ENCODE measurements around the gene SMYD3.
"Not testable (repeated sequence)": the region's sequence is repeated elsewhere in the genome, so short reads cannot be mapped to it uniquely, and the experiment has no call there.

Gene SMYD3

DNA sequence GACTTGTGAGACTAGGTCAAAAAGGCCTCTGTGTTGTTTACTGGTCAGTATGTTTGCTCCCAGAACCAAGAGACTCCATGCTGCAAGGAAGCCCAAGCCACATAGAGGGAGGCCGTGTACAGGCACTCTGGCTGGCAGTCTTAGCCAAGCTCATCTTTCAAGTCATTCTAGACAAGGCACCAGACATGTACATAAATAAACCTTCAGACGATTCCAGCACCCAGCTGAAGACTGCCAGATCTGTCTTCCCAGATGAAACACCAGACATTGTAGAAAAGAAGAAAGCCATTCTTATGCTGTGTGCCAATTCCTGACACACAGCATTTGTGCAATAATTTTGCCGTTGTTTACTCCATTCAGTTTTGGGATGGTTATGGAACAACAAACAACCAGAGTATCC lies 756.8 kb downstream of the SMYD3 start:
- DNase-seq (ENCODE audit: insufficient read length, low spot score), result no peak
- TF ChIP-seq, protein P1, sequence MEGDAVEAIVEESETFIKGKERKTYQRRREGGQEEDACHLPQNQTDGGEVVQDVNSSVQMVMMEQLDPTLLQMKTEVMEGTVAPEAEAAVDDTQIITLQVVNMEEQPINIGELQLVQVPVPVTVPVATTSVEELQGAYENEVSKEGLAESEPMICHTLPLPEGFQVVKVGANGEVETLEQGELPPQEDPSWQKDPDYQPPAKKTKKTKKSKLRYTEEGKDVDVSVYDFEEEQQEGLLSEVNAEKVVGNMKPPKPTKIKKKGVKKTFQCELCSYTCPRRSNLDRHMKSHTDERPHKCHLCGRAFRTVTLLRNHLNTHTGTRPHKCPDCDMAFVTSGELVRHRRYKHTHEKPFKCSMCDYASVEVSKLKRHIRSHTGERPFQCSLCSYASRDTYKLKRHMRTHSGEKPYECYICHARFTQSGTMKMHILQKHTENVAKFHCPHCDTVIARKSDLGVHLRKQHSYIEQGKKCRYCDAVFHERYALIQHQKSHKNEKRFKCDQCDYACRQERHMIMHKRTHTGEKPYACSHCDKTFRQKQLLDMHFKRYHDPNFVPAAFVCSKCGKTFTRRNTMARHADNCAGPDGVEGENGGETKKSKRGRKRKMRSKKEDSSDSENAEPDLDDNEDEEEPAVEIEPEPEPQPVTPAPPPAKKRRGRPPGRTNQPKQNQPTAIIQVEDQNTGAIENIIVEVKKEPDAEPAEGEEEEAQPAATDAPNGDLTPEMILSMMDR (IDR thresholded peaks at IDR 0.05; ENCODE audit: insufficient read depth, missing control alignments), result no peak
- FAIRE-seq, result no peak

DNA sequence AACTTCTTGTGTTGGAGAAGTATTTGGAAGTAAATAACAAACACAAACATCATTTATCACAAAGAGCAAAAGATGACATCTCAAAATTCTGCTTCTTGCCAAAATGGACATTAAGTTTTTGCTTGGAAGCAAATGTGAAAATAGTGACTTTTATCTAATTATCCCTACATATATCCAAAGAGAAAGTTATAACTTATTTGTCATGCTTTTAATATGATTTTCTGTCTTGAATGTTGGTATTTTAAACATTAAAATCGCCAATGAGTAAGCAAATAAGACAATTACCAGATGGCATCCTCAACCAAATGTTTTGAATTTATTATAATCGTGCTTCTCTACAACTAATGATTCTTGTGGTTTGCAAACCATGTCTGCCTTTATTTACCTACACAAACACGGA lies 758.0 kb downstream of the SMYD3 start:
- no peak for FAIRE-seq
- TF ChIP-seq, protein P1 (IDR thresholded peaks at IDR 0.05; ENCODE audit: insufficient read depth, missing control alignments), result no peak
- DNase-seq (ENCODE audit: insufficient read length, low spot score), result no peak

DNA sequence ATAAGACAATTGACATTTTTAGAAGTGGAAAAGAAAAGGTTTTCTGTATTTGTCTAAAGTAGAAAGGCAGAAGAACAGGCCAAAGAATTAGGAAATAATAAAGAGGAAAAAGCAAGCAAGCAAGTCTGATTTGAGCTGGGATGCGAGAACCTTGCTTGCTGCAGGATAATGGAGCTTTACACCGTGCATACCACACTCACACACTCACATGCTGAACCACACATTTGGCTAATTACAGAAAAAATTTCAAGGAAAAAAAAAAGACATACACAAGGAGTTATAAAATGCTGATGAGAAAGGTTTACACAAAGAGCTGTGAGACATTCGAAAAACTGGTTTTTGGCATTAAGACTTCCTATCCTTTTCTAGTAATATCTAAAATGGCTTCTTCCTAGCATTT lies 758.4 kb downstream of the SMYD3 start:
- FAIRE-seq, result no peak
- TF ChIP-seq, protein P1 (IDR thresholded peaks at IDR 0.05; ENCODE audit: insufficient read depth, missing control alignments), result no peak
- no peak for DNase-seq (ENCODE audit: insufficient read length, low spot score)

DNA sequence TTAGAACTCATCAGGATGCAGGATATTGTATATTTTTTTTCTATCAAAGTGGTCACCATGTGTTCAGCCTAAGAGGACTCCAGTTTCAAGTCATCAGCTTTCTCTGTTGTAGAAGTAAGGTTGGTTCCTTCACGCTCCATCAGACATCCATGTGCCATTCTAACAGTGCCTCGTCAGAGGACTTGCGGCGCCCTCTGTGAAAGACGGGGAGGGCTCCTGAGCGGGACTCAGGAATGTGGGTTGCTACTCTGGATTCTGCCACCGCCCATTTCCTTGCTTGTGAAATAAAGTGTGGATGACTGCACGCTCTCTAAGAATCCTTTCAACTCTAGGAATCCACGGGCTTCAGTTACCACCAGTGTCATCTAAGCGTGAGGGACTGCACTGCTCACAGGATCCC lies 758.8 kb downstream of the SMYD3 start:
- FAIRE-seq (no peak), DNase-seq (ENCODE audit: insufficient read length, low spot score) (no peak)
- TF ChIP-seq, protein P1 (IDR thresholded peaks at IDR 0.05; ENCODE audit: insufficient read depth, missing control alignments), result no peak

DNA sequence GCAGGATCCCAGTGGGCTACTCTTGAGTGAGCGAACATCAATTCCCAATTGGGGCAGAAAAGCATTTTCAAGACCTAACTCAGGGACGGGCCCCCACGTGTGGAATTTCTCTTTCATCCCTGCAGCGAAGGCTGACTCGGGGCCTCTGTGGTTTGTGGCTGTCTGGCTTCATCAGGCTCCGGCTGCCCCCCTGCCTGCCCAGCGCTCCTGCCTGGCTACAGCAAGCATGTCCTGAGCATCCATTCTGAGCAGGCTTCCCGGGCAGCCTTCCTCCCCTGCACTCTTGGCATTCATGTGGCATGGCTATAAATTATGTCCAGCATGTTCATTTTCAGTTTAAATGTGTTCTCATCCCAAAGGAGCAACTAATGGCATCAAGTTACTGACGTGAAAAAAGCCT lies 764.2 kb downstream of the SMYD3 start:
- FAIRE-seq (no peak), DNase-seq (ENCODE audit: insufficient read length, low spot score) (no peak)

DNA sequence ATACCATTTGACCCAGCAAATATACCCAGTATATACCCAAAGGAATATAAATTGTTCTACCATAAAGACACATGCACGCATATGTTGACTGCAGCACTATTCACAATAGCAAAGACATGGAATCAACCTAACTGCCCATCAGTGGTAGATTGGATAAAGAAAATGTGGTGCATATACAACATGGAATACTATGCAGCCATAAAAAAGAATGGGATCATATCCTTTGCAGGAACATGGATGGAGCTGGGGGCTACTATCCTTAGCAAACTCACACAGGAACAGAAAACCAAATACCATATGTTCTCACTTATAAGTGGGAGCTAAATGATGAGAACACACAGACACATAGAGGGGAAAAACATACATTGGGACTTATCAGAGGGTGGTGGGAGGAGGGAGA lies 766.7 kb downstream of the SMYD3 start:
- FAIRE-seq; DNase-seq (ENCODE audit: insufficient read length, low spot score): not testable (repeated sequence)

More for the DNA sequence above, 764.2 kb downstream of the SMYD3 start:
- TF ChIP-seq, protein P1 (IDR thresholded peaks at IDR 0.05; ENCODE audit: insufficient read depth, missing control alignments), result no peak

DNA sequence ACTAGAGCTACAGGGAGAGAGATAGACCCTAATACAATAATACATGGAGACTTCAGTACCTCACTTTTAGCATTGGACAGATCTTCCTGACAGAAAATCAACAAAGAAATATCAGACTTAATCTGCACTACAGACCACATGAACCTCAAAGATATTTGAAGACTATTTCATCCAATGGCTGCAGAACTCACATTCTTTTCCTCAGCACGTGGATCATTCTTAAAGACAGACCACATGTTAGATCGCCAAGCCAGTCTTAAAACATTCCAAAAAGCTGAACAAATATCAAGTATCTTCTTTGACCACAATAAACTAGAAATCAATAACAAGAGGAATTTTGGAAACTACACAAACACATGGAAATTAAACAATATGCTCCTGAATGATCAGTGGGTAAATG lies 776.3 kb downstream of the SMYD3 start:
- TF ChIP-seq, protein P1 (IDR thresholded peaks at IDR 0.05; ENCODE audit: insufficient read depth, missing control alignments), result no peak
- FAIRE-seq (no peak), DNase-seq (ENCODE audit: insufficient read length, low spot score) (no peak)

DNA sequence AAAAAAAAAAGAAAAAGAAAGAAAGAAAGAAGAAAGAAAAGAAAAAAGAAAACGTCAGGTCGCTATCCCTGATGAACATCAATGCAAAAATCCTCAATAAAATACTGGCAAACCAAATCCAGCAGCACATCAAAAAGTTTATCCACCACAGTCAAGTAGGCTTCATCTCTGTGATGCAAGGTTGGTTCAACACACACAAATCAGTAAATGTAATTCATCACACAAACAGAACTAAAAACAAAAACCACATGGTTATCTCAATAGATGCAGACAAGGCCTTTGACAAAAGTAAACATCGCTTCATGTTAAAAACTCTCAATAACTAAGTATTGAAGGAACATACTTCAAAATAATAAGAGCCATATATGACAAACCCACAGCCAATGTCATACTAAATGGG lies 779.0 kb downstream of the SMYD3 start:
- not testable (repeated sequence) for FAIRE-seq; DNase-seq (ENCODE audit: insufficient read length, low spot score)
